HepG2 (cell line): ENCODE results near the gene ELANE.

Source experiments
- ATF7 ChIP-seq, 2 experiments: fragments of 450-650 bp in 1 of 2; sonication (generic) in 1 of 2; formaldehyde crosslinking in 1 of 2; IDR thresholded peaks; 2 replicates each; pipeline versions ENCODE4 v1.4.0 to v1.6.1; 2016 to 2020; ENCODE audit warnings: antibody characterized with exemption in 1 of 2, mild to moderate bottlenecking in 1 of 2, missing genetic modification reagents in 1 of 2
- FOXA1 ChIP-seq, 2 experiments: fragments of 450-650 bp in 1 of 2; sonication (generic) in 1 of 2; formaldehyde crosslinking in 1 of 2; IDR thresholded peaks; 2 replicates each; pipeline versions ENCODE4 v1.4.0 to v1.6.1; 2016 to 2020; ENCODE audit warnings: missing genetic modification reagents in 1 of 2
- POLR2AphosphoS2 ChIP-seq: IDR thresholded peaks from 2 replicates; pipeline ENCODE4 v1.6.1; 2011; ENCODE audit warnings: low read depth, low read length, improper control_type of control experiment
- RXRA ChIP-seq: sonication (generic); formaldehyde crosslinking; IDR thresholded peaks from 2 replicates; pipeline ENCODE4 v1.5.1; 2020; ENCODE audit warnings: missing genetic modification reagents
- ZNF292 ChIP-seq: sonication (generic); formaldehyde crosslinking; IDR thresholded peaks from 2 replicates; pipeline ENCODE4 v1.8.1; 2022; ENCODE audit warnings: mild to moderate bottlenecking, low read depth, missing genetic modification reagents, borderline replicate concordance

DNA sequence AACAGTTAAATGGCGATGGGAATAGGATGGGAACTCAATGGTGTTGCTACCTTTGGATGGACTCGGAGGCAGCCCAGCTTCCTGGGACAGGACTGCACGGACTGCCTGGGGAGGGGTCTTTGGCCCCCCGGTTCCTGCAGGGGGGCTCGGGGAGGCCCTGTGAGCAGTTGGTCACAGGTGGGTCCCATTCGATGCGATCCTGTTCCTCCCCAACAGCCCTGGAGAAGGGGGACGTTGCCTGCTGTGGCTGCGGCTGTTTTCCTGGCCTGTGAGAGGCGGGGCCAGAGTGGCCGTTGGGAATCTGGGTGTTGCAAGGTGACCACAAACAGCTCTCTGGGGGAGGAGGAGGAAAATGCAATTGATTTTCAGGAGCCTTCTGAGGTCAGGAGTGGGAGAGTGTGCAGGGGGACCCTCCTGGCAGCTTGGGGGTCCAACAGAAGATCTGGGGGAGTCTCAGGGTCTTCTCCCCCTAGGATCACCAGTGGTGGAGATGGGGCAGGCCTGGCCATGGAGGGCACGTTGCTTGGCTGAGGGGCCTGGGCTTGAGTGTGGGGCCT lies 28.5 kb upstream of the ELANE start:
- no peak for TF ChIP-seq POLR2AphosphoS2
- no peak for TF ChIP-seq ZNF292 (CRISPR knock-in tag)
- TF ChIP-seq ATF7 (IDR thresholded peaks at IDR 0.05), result no peak
- no peak for TF ChIP-seq ATF7 (CRISPR knock-in tag; IDR thresholded peaks at IDR 0.05)
- no peak for TF ChIP-seq RXRA
- TF ChIP-seq FOXA1 (IDR thresholded peaks at IDR 0.05), result no peak
- TF ChIP-seq FOXA1 (CRISPR knock-in tag; IDR thresholded peaks at IDR 0.05), result no peak
